ENCODE measurements around the gene PATL1. TPM values are rescaled to one million over a fixed set of nuclear protein-coding genes. Genes with fewer than 3 reads are reported as not detected.

PATL1 gene
- total RNA-seq, 2 donors from 2014 or later = 13.2 to 22.1 TPM

DNA sequence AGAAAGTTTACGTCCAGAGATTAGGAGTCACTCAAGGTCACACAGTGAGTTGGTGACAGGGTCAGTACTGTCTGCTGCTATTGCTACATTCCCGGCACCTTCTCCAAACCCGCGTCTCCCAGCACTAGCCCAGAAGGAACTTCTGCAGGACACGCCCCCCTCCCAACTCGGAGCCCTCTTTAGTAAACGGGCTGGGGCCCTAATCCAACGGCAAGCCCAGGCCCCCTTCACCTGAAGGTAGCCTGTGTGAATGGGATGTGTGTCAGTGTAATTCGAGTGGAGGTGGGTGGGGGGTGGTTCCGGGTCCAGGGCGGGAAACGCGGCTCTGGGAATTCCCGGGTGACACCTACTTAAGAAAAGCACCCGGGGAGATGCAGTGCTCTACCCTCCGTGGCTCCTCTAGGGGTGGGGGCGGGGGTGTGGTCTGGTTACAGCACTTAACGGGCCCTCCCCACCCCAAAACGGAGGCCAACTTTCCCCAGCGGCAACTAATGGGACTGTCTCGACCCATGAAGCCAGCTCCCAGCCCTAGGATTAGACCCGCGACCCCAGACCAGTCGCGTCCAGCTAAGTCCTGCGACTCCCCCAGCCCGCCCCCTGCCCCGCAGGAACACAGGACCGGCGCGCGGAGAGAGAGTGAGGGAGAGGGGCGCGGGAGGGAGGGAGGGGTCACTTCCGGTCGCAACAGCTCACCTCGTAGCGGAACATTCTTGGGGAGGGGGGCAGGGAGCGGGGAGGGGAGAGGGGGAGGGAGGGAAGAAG is 468 bp downstream of the PATL1 start:
- Histone ChIP-seq H3K27ac (peak overlapping the region; percentile 96 to 98), H3K4me1 (peaks cover 0 to 21% of the 10 kb centered on the region in 2 donors), H3K27me3 (no peaks in the 10 kb centered on the region), H3K36me3 (peaks cover 34% of the 10 kb centered on the region), H3K4me3 (peak overlapping the region; percentile 94), H3K9me3 (no peaks in the 10 kb centered on the region)
- TF ChIP-seq, protein P1, sequence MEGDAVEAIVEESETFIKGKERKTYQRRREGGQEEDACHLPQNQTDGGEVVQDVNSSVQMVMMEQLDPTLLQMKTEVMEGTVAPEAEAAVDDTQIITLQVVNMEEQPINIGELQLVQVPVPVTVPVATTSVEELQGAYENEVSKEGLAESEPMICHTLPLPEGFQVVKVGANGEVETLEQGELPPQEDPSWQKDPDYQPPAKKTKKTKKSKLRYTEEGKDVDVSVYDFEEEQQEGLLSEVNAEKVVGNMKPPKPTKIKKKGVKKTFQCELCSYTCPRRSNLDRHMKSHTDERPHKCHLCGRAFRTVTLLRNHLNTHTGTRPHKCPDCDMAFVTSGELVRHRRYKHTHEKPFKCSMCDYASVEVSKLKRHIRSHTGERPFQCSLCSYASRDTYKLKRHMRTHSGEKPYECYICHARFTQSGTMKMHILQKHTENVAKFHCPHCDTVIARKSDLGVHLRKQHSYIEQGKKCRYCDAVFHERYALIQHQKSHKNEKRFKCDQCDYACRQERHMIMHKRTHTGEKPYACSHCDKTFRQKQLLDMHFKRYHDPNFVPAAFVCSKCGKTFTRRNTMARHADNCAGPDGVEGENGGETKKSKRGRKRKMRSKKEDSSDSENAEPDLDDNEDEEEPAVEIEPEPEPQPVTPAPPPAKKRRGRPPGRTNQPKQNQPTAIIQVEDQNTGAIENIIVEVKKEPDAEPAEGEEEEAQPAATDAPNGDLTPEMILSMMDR (IDR thresholded peaks at IDR 0.05) = peak in 1 of 2 donors; percentile 40
- DNase-seq (ENCODE audit: low spot score) = peak; percentile 77

DNA sequence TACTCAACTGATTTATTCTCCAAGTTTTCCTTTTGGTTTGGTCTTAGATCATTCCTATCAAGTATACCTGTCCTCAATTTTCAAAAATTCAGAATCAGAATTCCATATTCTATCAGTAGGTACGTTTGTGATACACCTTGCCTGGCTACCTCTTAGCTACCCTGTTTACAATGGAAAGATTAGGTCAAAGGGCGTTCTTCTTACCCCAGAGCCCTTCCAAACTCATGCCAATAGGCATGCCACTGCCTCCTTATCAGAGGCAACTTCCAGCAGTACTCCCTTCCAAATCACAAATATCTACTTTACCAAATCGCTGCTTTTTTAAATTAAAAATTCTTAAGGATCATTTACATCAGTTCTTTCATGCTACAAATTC is 1.0 kb downstream of the PATL1 start:
- Histone ChIP-seq H3K27me3 (no peaks in the 10 kb centered on the region), H3K9me3 (no peaks in the 10 kb centered on the region), H3K36me3 (peaks cover 38% of the 10 kb centered on the region), H3K4me1 (peaks cover 0 to 21% of the 10 kb centered on the region in 2 donors), H3K27ac (peak overlapping the region; percentile 96 to 98), H3K4me3 (peak overlapping the region; percentile 94)
- no peak for DNase-seq (ENCODE audit: low spot score)
- TF ChIP-seq, protein P1 (IDR thresholded peaks at IDR 0.05) = no peak

DNA sequence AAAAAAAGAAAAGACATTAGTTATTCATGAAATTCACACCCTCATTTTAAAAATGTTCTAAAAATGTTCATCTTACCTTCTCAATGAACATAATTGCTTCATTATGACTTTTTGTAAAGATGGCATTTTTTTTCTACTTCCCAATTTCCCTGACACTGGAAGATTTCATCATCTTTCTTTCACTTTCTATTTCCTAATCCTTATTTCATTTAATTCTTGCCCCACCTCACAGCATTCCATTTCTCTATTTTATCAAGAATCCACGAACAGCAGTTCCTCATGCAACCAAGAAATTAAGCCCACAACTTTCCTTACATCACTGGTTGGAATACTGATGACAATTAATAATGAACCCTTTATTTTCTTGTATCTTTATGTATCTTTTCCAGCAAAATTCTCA is 1.9 kb downstream of the PATL1 start:
- TF ChIP-seq, protein P1 (IDR thresholded peaks at IDR 0.05) = no peak
- H3K9me3 ChIP-seq = no peaks in the 10 kb centered on the region
- peaks cover 0 to 21% of the 10 kb centered on the region in 2 donors for H3K4me1 ChIP-seq
- no peaks in the 10 kb centered on the region for H3K27me3 ChIP-seq
- peak overlapping the region in 1 of 2 donors; percentile 96 for H3K27ac ChIP-seq
- peaks cover 38% of the 10 kb centered on the region for H3K36me3 ChIP-seq
- no peak overlapping the region for H3K4me3 ChIP-seq
- no peak for DNase-seq (ENCODE audit: low spot score)

DNA sequence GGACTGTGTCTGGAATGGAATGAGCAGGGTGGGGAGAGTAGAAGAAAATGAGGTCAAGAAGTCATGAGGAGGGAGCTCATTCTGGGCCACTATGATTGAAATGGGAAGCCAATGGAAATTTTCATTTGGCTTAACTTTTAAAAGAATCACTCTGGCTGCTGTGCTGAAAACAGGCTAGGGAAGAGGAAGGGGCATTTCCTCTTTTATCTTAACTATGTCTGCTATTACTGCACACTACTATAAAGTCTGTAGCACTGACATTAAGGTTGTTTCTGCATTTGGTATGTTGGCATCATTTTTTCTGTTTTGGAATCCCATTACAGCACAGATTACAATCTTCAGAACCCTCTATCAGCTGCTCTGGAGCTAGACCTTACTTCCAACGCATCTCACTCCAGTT is 8.2 kb downstream of the PATL1 start:
- TF ChIP-seq, protein P1 (IDR thresholded peaks at IDR 0.05) = no peak
- DNase-seq (ENCODE audit: low spot score) = no peak
- peaks cover 80% of the 10 kb centered on the region for H3K36me3 ChIP-seq
- no peaks in the 10 kb centered on the region for H3K27me3 ChIP-seq
- H3K4me3 ChIP-seq = no peak overlapping the region
- peaks cover 0 to 8% of the 10 kb centered on the region in 2 donors for H3K4me1 ChIP-seq
- no peak overlapping the region for H3K27ac ChIP-seq
- H3K9me3 ChIP-seq = no peaks in the 10 kb centered on the region

DNA sequence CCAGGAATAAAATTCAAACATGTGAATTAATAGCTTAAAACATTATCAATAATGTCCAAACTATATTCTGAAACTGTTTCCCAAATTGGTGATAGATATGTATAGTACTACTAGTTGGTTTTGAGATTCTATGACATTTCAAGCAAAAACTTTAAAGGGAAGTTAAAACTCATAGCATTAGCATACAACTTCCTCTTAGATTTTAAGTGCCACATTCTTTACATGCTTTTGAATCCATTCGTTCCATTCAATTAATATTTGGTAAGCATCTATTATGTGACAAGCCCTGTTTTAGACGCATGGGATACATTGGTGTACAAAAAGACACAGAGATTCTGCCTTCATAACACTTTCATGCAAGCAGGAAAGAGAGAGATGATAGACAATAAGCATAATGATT is 8.9 kb downstream of the PATL1 start:
- Histone ChIP-seq H3K27ac (no peak overlapping the region), H3K27me3 (no peaks in the 10 kb centered on the region), H3K9me3 (no peaks in the 10 kb centered on the region), H3K36me3 (peaks cover 80% of the 10 kb centered on the region), H3K4me1 (peaks cover 0 to 8% of the 10 kb centered on the region in 2 donors), H3K4me3 (no peak overlapping the region)
- TF ChIP-seq, protein P1 (IDR thresholded peaks at IDR 0.05) = no peak
- DNase-seq (ENCODE audit: low spot score) = no peak

Measured in right atrium auricular region (tissue), 2 donors.